A549 (cell line): ENCODE data around the gene PITPNC1. TPM values are rescaled to one million over a fixed set of nuclear protein-coding genes. Genes with fewer than 3 reads are reported as not detected.

Experiments used
- ATAC-seq, 2 experiments: fragments of 200-7000 bp in 1 of 2; fragments of >200 bp in 1 of 2; cut with Nextera tagmentation in 1 of 2; cut with Tn5 transposase in 1 of 2; 3 replicates each; pipeline versions ENCODE4 v1.8.0 to v1.9.1; 2018 to 2020; ENCODE audit warnings: mild to moderate bottlenecking in 1 of 2, moderate library complexity in 1 of 2
- CTCF ChIA-PET: fragments of 300-600 bp; sonication (Branson Sonifier 250); formaldehyde crosslinking; extraction: SDS; loops from one replicate; lab custom pipeline; 2021; ENCODE audit warnings: antibody characterized with exemption, inconsistent platforms; lab: Yijun Ruan, JAX
- POLR2A ChIA-PET: fragments of 350-600 bp; formaldehyde crosslinking; extraction: SDS; loops from one replicate; lab custom pipeline; 2021; ENCODE audit warnings: antibody characterized with exemption, inconsistent platforms; lab: Yijun Ruan, JAX
- DNase-seq, 2 experiments: peaks; one replicate each; pipeline versions ENCODE4 v3.0.0 to v3.0.0-alpha.2; 2011 to 2016; ENCODE audit warnings: low read depth in 1 of 2, low spot score in 1 of 2
- FAIRE-seq: peaks from 2 replicates; lab custom pipeline; 2011; peaks lifted over from hg19 to GRCh38; lab: Jason Lieb, UNC
- H3K27ac ChIP-seq, 2 experiments: fragments of >200 bp; sonication (Bioruptor Twin); formaldehyde crosslinking; 3 replicates each; pipeline ENCODE4 v1.5.1; 2016 to 2017
- H3K4me1 ChIP-seq: fragments of >200 bp; sonication (Bioruptor Twin); formaldehyde crosslinking; 3 replicates; pipeline ENCODE4 v1.6.1; 2016
- H3K4me2 ChIP-seq: fragments of >200 bp; sonication (Bioruptor Twin); formaldehyde crosslinking; 3 replicates; pipeline ENCODE4 v1.6.1; 2016
- H3K4me3 ChIP-seq: fragments of >200 bp; sonication (Bioruptor Twin); formaldehyde crosslinking; 3 replicates; pipeline ENCODE4 v1.5.1; 2016
- H3K9me3 ChIP-seq: fragments of >200 bp; sonication (Bioruptor Twin); formaldehyde crosslinking; 3 replicates; pipeline ENCODE4 v1.6.1; 2016
- CBX8 ChIP-seq: fragments of 200-600 bp; sonication (generic); IDR thresholded peaks from 2 replicates; pipeline ENCODE4 v1.6.1; 2016
- CHD2 ChIP-seq: fragments of 150-350 bp; IDR thresholded peaks from 2 replicates; pipeline ENCODE4 v1.6.1; 2014; ENCODE audit warnings: low read length; ENCODE audit not compliant: partially characterized antibody
- EHMT2 ChIP-seq: fragments of 200-600 bp; sonication (generic); IDR thresholded peaks from 2 replicates; pipeline ENCODE4 v1.6.1; 2016; ENCODE audit warnings: antibody characterized with exemption, low read depth, mild to moderate bottlenecking, moderate library complexity
- ESRRA ChIP-seq: fragments of 150-350 bp; IDR thresholded peaks from 2 replicates; pipeline ENCODE4 v1.6.1; 2014; ENCODE audit warnings: mild to moderate bottlenecking, low read length, borderline replicate concordance
- FOSB ChIP-seq: fragments of 250-450 bp; sonication (Bioruptor Pico); IDR thresholded peaks from 2 replicates; pipeline ENCODE4 v1.5.0; 2020; ENCODE audit warnings: mild to moderate bottlenecking, moderate library complexity
- HOXB5 ChIP-seq: fragments of 250-450 bp; sonication (Bioruptor Pico); IDR thresholded peaks from 2 replicates; pipeline ENCODE4 v1.5.0; 2020; ENCODE audit warnings: mild to moderate bottlenecking, moderate library complexity
- JUN ChIP-seq, 2 experiments: fragments of >200 bp; sonication (Bioruptor Twin); formaldehyde crosslinking; IDR thresholded peaks; 2 replicates in 1 of 2; 3 replicates in 1 of 2; pipeline ENCODE4 v1.6.1; 2016 to 2017
- KDM1A ChIP-seq: fragments of 200-600 bp; sonication (generic); IDR thresholded peaks from 2 replicates; pipeline ENCODE4 v1.6.1; 2016; ENCODE audit warnings: low read depth, mild to moderate bottlenecking
- MAFK ChIP-seq: fragments of 450-650 bp; IDR thresholded peaks from 2 replicates; pipeline ENCODE4 v1.6.1; 2014; ENCODE audit not compliant: partially characterized antibody
- NPAS2 ChIP-seq: fragments of 250-450 bp; sonication (Bioruptor Pico); IDR thresholded peaks from 2 replicates; pipeline ENCODE4 v1.8.0; 2022; ENCODE audit warnings: mild to moderate bottlenecking, moderate library complexity, borderline replicate concordance
- NR3C1 ChIP-seq: fragments of >200 bp; sonication (Bioruptor Twin); formaldehyde crosslinking; IDR thresholded peaks from 3 replicates; pipeline ENCODE4 v1.6.1; 2017
- POLR2A ChIP-seq: IDR thresholded peaks from 2 replicates; pipeline ENCODE4 v1.6.1; 2012; ENCODE audit warnings: mild to moderate bottlenecking, low read length
- RAD21 ChIP-seq, 2 experiments: fragments of >200 bp in 1 of 2; sonication (Bioruptor Twin) in 1 of 2; formaldehyde crosslinking in 1 of 2; IDR thresholded peaks in 1 of 2; conservative IDR thresholded peaks in 1 of 2; 2 replicates in 1 of 2; 3 replicates in 1 of 2; pipeline ENCODE4 v1.6.1; 2012 to 2018; ENCODE audit warnings: inconsistent platforms in 1 of 2
- RARB ChIP-seq: fragments of 250-450 bp; sonication (Bioruptor Pico); IDR thresholded peaks from 2 replicates; pipeline ENCODE4 v1.8.0; 2021; ENCODE audit warnings: mild to moderate bottlenecking, moderate library complexity
- RNF2 ChIP-seq: fragments of 200-600 bp; sonication (generic); IDR thresholded peaks from 2 replicates; pipeline ENCODE4 v1.6.1; 2016; ENCODE audit warnings: low read depth, mild to moderate bottlenecking, antibody characterized with exemption, moderate library complexity, borderline replicate concordance
- TP53 ChIP-seq: fragments of 250-450 bp; sonication (Bioruptor Pico); IDR thresholded peaks from 2 replicates; pipeline ENCODE4 v1.5.0; 2021; ENCODE audit warnings: mild to moderate bottlenecking, moderate library complexity
- ZNF302 ChIP-seq: fragments of 250-450 bp; sonication (Bioruptor Pico); IDR thresholded peaks from 2 replicates; pipeline ENCODE4 v1.9.0; 2021; ENCODE audit warnings: inconsistent platforms, mild to moderate bottlenecking, moderate library complexity
- WGBS: methylation state at CpG from one replicate; pipeline ENCODE4 v1.1.6; 2017; ENCODE audit errors: missing lambda C conversion rate; 5-methylcytosine and 5-hydroxymethylcytosine counted together
- polyA plus RNA-seq, 4 experiments: library from polyadenylated mRNA; depleted of rRNA in 3 of 4; stranded (reverse); fragments of >200 nt; fragmentation: RNase III in 1 of 4; extraction: RNeasy Plus Mini Kit Qiagen cat#74134 plus additional on column Dnase treatment in 1 of 4; gene quantifications; 2 replicates in 3 of 4; 3 replicates in 1 of 4; pipeline ENCODE4 v1.2.3, GENCODE V29; 2011 to 2017
- TF ChIP-seq, protein P1 (sequence below): fragments of >200 bp; sonication (Bioruptor Twin); formaldehyde crosslinking; IDR thresholded peaks from 3 replicates; pipeline ENCODE4 v1.6.1; 2016
- TF ChIP-seq, protein P2 (sequence below): fragments of >200 bp; sonication (Bioruptor Twin); formaldehyde crosslinking; IDR thresholded peaks from 3 replicates; pipeline ENCODE4 v1.5.1; 2016
- TF ChIP-seq, protein P3 (sequence below): fragments of 150-350 bp; IDR thresholded peaks from 2 replicates; pipeline ENCODE4 v1.6.1; 2014; ENCODE audit warnings: low read depth, mild to moderate bottlenecking, low read length

PITPNC1 gene
- polyA plus RNA-seq, 2 of the 4 experiments (the other 2 are of a cell fraction): 3.7 to 11.2 TPM

DNA sequence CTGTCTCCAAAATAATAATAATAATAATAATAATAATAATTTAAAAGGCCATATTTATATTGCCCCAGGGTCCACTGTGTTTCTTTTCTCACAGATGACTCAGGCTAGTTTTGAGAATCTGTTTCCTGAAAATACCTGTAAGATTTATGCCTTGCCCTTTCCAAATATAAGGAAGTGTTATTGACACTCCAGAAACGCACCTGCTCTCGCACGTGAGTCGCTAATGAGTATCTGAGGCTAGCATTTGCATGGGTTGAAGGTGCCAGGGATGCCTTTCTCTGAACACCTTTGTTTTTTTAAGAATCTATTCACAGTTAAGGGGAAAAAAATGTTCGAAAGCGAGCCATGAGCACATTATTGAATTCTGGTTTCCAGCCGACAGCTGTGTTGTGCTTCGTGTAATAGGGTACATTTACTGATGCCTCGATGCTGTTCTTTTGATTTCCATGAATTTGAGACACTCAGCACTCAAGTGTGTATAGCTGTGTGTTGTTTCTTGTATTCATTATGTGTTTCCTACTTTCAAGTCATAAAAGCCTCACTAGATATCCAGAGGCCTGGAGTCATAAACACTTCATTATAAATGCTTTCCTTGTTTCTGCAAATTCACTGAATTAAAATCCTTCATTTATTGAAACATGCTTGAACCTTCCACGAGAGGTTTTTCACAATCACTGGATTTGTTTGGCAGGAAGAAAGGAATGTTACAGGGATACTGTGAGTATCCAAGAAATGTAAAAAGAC is 295.7 kb downstream of the PITPNC1 start:
- no peak overlapping the region for H3K27ac ChIP-seq
- CTCF ChIA-PET: interaction anchor here (1.0 kb wide), 2 partner anchors 32 to 294 kb away, joined by 3 to 4 read pairs; no protein-coding TSS in a partner anchor
- H3K9me3 ChIP-seq: no peaks in the 10 kb centered on the region
- FAIRE-seq (no peak), DNase-seq (no peak), ATAC-seq (no peak)
- H3K4me3 ChIP-seq: no peak overlapping the region
- H3K4me2 ChIP-seq: no peak overlapping the region
- TF ChIP-seq, protein P1, sequence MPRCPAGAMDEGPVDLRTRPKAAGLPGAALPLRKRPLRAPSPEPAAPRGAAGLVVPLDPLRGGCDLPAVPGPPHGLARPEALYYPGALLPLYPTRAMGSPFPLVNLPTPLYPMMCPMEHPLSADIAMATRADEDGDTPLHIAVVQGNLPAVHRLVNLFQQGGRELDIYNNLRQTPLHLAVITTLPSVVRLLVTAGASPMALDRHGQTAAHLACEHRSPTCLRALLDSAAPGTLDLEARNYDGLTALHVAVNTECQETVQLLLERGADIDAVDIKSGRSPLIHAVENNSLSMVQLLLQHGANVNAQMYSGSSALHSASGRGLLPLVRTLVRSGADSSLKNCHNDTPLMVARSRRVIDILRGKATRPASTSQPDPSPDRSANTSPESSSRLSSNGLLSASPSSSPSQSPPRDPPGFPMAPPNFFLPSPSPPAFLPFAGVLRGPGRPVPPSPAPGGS: no peak
- TF ChIP-seq, protein P2, sequence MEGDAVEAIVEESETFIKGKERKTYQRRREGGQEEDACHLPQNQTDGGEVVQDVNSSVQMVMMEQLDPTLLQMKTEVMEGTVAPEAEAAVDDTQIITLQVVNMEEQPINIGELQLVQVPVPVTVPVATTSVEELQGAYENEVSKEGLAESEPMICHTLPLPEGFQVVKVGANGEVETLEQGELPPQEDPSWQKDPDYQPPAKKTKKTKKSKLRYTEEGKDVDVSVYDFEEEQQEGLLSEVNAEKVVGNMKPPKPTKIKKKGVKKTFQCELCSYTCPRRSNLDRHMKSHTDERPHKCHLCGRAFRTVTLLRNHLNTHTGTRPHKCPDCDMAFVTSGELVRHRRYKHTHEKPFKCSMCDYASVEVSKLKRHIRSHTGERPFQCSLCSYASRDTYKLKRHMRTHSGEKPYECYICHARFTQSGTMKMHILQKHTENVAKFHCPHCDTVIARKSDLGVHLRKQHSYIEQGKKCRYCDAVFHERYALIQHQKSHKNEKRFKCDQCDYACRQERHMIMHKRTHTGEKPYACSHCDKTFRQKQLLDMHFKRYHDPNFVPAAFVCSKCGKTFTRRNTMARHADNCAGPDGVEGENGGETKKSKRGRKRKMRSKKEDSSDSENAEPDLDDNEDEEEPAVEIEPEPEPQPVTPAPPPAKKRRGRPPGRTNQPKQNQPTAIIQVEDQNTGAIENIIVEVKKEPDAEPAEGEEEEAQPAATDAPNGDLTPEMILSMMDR: no peak
- TF ChIP-seq RNF2 (no peak), EHMT2 (no peak), RARB (CRISPR knock-in tag) (no peak), ESRRA (no peak), POLR2A (no peak), NR3C1 (no peak)
- H3K4me1 ChIP-seq: no peaks in the 10 kb centered on the region
- POLR2A ChIA-PET: no interaction called here
- WGBS: 81% methylated on average over 10 of the region's 10 CpGs

DNA sequence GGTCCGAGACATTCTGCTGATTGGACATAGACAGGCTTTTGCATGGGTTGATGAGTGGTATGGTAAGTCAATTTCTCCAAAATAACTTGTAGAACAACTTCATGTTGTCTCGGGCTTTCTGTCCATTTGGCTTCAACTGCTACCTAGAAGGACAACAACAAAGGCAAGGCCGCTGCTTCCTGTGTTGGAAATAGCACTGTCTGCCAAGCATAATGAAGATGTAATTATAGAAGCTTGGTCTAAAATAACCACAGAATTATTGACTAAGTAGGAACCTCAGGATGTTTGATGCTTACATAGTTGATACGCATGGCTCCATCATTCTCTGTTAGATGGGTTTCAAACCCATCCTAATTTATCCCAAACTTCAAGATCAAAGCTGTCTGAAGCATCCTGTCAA is 298.4 kb downstream of the PITPNC1 start:
- ChIA-PET POLR2A (no interaction called here), CTCF (no interaction called here)
- no peaks in the 10 kb centered on the region for H3K4me1 ChIP-seq
- DNase-seq (no peak), ATAC-seq (no peak), FAIRE-seq (no peak)
- 82% methylated on average over 4 of the region's 4 CpGs for WGBS
- H3K4me3 ChIP-seq: no peak overlapping the region
- H3K4me2 ChIP-seq: no peak overlapping the region
- H3K27ac ChIP-seq: no peak overlapping the region
- no peaks in the 10 kb centered on the region for H3K9me3 ChIP-seq
- TF ChIP-seq MAFK: no peak
- TF ChIP-seq ZNF302 (CRISPR knock-in tag): no peak
- TF ChIP-seq JUN (IDR thresholded peaks at IDR 0.05): no peak
- no peak for TF ChIP-seq RARB (CRISPR knock-in tag)
- TF ChIP-seq RAD21 (conservative IDR thresholded peaks at IDR 0.05 in 1 of 2, IDR thresholded peaks at IDR 0.05 in 1 of 2): no peak
- no peak for TF ChIP-seq CBX8
- TF ChIP-seq TP53: no peak
- no peak for TF ChIP-seq POLR2A
- TF ChIP-seq KDM1A: no peak
- TF ChIP-seq, protein P3, sequence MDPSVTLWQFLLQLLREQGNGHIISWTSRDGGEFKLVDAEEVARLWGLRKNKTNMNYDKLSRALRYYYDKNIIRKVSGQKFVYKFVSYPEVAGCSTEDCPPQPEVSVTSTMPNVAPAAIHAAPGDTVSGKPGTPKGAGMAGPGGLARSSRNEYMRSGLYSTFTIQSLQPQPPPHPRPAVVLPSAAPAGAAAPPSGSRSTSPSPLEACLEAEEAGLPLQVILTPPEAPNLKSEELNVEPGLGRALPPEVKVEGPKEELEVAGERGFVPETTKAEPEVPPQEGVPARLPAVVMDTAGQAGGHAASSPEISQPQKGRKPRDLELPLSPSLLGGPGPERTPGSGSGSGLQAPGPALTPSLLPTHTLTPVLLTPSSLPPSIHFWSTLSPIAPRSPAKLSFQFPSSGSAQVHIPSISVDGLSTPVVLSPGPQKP: no peak
- no peak for TF ChIP-seq CHD2
- TF ChIP-seq FOSB (CRISPR knock-in tag): no peak
- TF ChIP-seq NR3C1: no peak
- TF ChIP-seq, protein P1: no peak
- TF ChIP-seq NPAS2 (CRISPR knock-in tag): no peak
- TF ChIP-seq HOXB5: no peak
- TF ChIP-seq, all 56 proteins: peak for 0
